HEK293T (cell line): Measurements from ENCODE around the gene EXOC3L1.

Experiments
- ARNT ChIP-seq: fragments of 450-650 bp; IDR thresholded peaks from 2 replicates; pipeline ENCODE4 v1.6.1; 2017; ENCODE audit warnings: mild to moderate bottlenecking
- BHLHE40 ChIP-seq: fragments of 450-650 bp; IDR thresholded peaks from 2 replicates; pipeline ENCODE4 v1.6.1; 2016; ENCODE audit warnings: mild to moderate bottlenecking, moderate library complexity, borderline replicate concordance
- CTBP1 ChIP-seq: fragments of 450-650 bp; IDR thresholded peaks from 2 replicates; pipeline ENCODE4 v1.6.1; 2016; ENCODE audit warnings: borderline replicate concordance
- ELF4 ChIP-seq: fragments of 450-650 bp; IDR thresholded peaks from 2 replicates; pipeline ENCODE4 v1.6.1; 2017; ENCODE audit warnings: antibody characterized with exemption
- FOXA1 ChIP-seq: fragments of 450-650 bp; IDR thresholded peaks from 2 replicates; pipeline ENCODE4 v1.6.1; 2016; ENCODE audit warnings: mild to moderate bottlenecking
- FOXK2 ChIP-seq: fragments of 450-650 bp; IDR thresholded peaks from 2 replicates; pipeline ENCODE4 v1.6.1; 2016; ENCODE audit warnings: mild to moderate bottlenecking
- FOXM1 ChIP-seq: fragments of 450-650 bp; IDR thresholded peaks from 2 replicates; pipeline ENCODE4 v1.6.1; 2017; ENCODE audit warnings: mild to moderate bottlenecking, borderline replicate concordance
- HDGF ChIP-seq: fragments of 450-650 bp; IDR thresholded peaks from 2 replicates; pipeline ENCODE4 v1.6.1; 2017; ENCODE audit warnings: antibody characterized with exemption, borderline replicate concordance
- L3MBTL2 ChIP-seq: fragments of 450-650 bp; conservative IDR thresholded peaks from 2 replicates; pipeline ENCODE4 v1.6.1; 2016; ENCODE audit warnings: mild to moderate bottlenecking
- NFRKB ChIP-seq: fragments of 450-650 bp; IDR thresholded peaks from 2 replicates; pipeline ENCODE4 v1.6.1; 2016; ENCODE audit warnings: mild to moderate bottlenecking, moderate library complexity
- SP1 ChIP-seq: fragments of 450-650 bp; IDR thresholded peaks from 2 replicates; pipeline ENCODE4 v1.6.1; 2017
- SUZ12 ChIP-seq: fragments of 450-650 bp; IDR thresholded peaks from 2 replicates; pipeline ENCODE4 v1.6.1; 2016; ENCODE audit warnings: mild to moderate bottlenecking
- TARDBP ChIP-seq: fragments of 450-650 bp; IDR thresholded peaks from 2 replicates; pipeline ENCODE4 v1.6.1; 2016
- ZNF384 ChIP-seq: fragments of 450-650 bp; IDR thresholded peaks from 2 replicates; pipeline ENCODE4 v1.6.1; 2016

GRCh38 chr16:67157892-67158635 lies 31.9 kb downstream of the EXOC3L1 start:
- TF ChIP-seq TARDBP (no peak), SUZ12 (no peak), FOXK2 (no peak), NFRKB (no peak), L3MBTL2 (no peak), SP1 (no peak), ELF4 (no peak), ZNF384 (no peak), ARNT (no peak), FOXA1 (no peak), HDGF (no peak), CTBP1 (no peak), BHLHE40 (no peak), FOXM1 (no peak)
